IMR-90 (cell line): ENCODE measurements around the gene IPO13. TPM values are rescaled to one million over a fixed set of nuclear protein-coding genes. Genes with fewer than 3 reads are reported as not detected.
A peak's percentile ranks its signal among the peaks of the same experiment; 100 is the strongest.

Experiments used
- ATAC-seq: fragments of 200-7000 bp; cut with Tn5 transposase; 2 replicates; pipeline ENCODE4 v1.9.1; 2020; ENCODE audit warnings: low read depth, mild to moderate bottlenecking, moderate library complexity
- BruUV-seq: library from RNA; stranded (reverse); fragments of 400-500 nt; replicated peaks from 2 replicates; lab custom pipeline; 2021; lab: Mats Ljungman, UMichigan
- CTCF ChIA-PET: fragments of 300-600 bp; formaldehyde crosslinking; extraction: SDS; loops from one replicate; lab custom pipeline; 2021; ENCODE audit warnings: antibody characterized with exemption; lab: Yijun Ruan, JAX
- POLR2A ChIA-PET: fragments of 300-600 bp; sonication (Branson Sonifier 250); formaldehyde crosslinking; loops from one replicate; lab custom pipeline; 2022; ENCODE audit warnings: antibody characterized with exemption; ENCODE audit not compliant: unreplicated experiment; lab: Charles Lee
- DNase-seq: peaks from one replicate; pipeline ENCODE4 v3.0.0; 2013
- H2AFZ ChIP-seq: replicated peaks from 2 replicates; pipeline ENCODE3; 2013; ENCODE audit warnings: low read length, mild to moderate bottlenecking; ENCODE audit not compliant: poor library complexity
- H2AK5ac ChIP-seq: 2 replicates; pipeline ENCODE4 v1.6.1; 2013; ENCODE audit warnings: low read depth, low read length, inconsistent platforms
- H2AK9ac ChIP-seq: replicated peaks from 2 replicates; pipeline ENCODE3; 2013; ENCODE audit warnings: mild to moderate bottlenecking, low read depth, low read length, moderate library complexity; ENCODE audit not compliant: poor library complexity
- H2BK120ac ChIP-seq: 2 replicates; pipeline ENCODE4 v1.6.1; 2013; ENCODE audit warnings: low read depth, low read length, inconsistent platforms
- H2BK15ac ChIP-seq: 3 replicates; pipeline ENCODE4 v1.6.1; 2013; ENCODE audit warnings: low read depth, low read length, inconsistent platforms
- H2BK20ac ChIP-seq: 2 replicates; pipeline ENCODE4 v1.6.1; 2013; ENCODE audit warnings: low read depth, mild to moderate bottlenecking, inconsistent platforms, low read length, moderate library complexity
- H2BK5ac ChIP-seq: 2 replicates; pipeline ENCODE4 v1.6.1; 2013; ENCODE audit warnings: mild to moderate bottlenecking, low read depth, low read length, inconsistent platforms; ENCODE audit not compliant: poor library complexity, severe bottlenecking
- H3K14ac ChIP-seq: replicated peaks from 2 replicates; pipeline ENCODE4 v1.6.1; 2013; ENCODE audit warnings: low read depth, low read length, inconsistent platforms
- H3K18ac ChIP-seq: 2 replicates; pipeline ENCODE4 v1.6.1; 2013; ENCODE audit warnings: low read depth, low read length, control low read depth
- H3K23ac ChIP-seq: 2 replicates; pipeline ENCODE4 v1.6.1; 2013; ENCODE audit warnings: low read depth, low read length, inconsistent platforms
- H3K27ac ChIP-seq: 2 replicates; pipeline ENCODE4 v1.5.1; 2013; ENCODE audit warnings: mild to moderate bottlenecking, control low read depth, low read length; ENCODE audit not compliant: insufficient read depth
- H3K27me3 ChIP-seq: 2 replicates; pipeline ENCODE4 v1.6.1; 2013; ENCODE audit warnings: low read length; ENCODE audit not compliant: control insufficient read depth, insufficient read depth
- H3K36me3 ChIP-seq: 2 replicates; pipeline ENCODE4 v1.6.1; 2013; ENCODE audit warnings: low read length, mixed read lengths; ENCODE audit not compliant: control insufficient read depth, insufficient read depth
- H3K4ac ChIP-seq: 2 replicates; pipeline ENCODE4 v1.6.1; 2013; ENCODE audit warnings: low read depth, low read length, inconsistent platforms
- H3K4me1 ChIP-seq: 2 replicates; pipeline ENCODE4 v1.6.1; 2013; ENCODE audit warnings: low read length, mixed read lengths; ENCODE audit not compliant: control insufficient read depth, insufficient read depth
- H3K4me2 ChIP-seq: 2 replicates; pipeline ENCODE4 v1.6.1; 2013; ENCODE audit warnings: low read depth, mild to moderate bottlenecking, control low read depth, low read length, moderate library complexity
- H3K4me3 ChIP-seq: 2 replicates; pipeline ENCODE4 v1.5.1; 2013; ENCODE audit warnings: low read depth, mild to moderate bottlenecking, control low read depth, low read length, moderate library complexity; ENCODE audit not compliant: insufficient read depth
- H3K56ac ChIP-seq: 2 replicates; pipeline ENCODE4 v1.6.1; 2013; ENCODE audit warnings: low read length, inconsistent platforms; ENCODE audit not compliant: insufficient read depth; ENCODE audit errors: extremely low read depth
- H3K79me1 ChIP-seq, 2 experiments: 2 replicates each; pipeline ENCODE4 v1.6.1; 2013; ENCODE audit warnings: low read length in 2 of 2, inconsistent platforms in 1 of 2, low read depth in 1 of 2
- H3K9ac ChIP-seq: 2 replicates; pipeline ENCODE4 v1.6.1; 2013; ENCODE audit warnings: low read depth, low read length, control low read depth
- H3K9me1 ChIP-seq: 2 replicates; pipeline ENCODE4 v1.6.1; 2013; ENCODE audit warnings: low read length, inconsistent platforms; ENCODE audit not compliant: insufficient read depth
- H3K9me3 ChIP-seq: 2 replicates; pipeline ENCODE4 v1.6.1; 2013; ENCODE audit warnings: low read length; ENCODE audit not compliant: control insufficient read depth, insufficient read depth
- H4K20me1 ChIP-seq: 2 replicates; pipeline ENCODE4 v1.6.1; 2013; ENCODE audit warnings: low read length, inconsistent platforms; ENCODE audit not compliant: insufficient read depth
- H4K5ac ChIP-seq: 2 replicates; pipeline ENCODE4 v1.6.1; 2013; ENCODE audit warnings: mild to moderate bottlenecking, low read depth, low read length, control low read depth
- H4K8ac ChIP-seq, 2 experiments: 2 replicates each; pipeline ENCODE4 v1.6.1; 2013; ENCODE audit warnings: low read depth in 2 of 2, low read length in 2 of 2, control low read depth in 1 of 2, inconsistent platforms in 1 of 2
- H4K91ac ChIP-seq: 2 replicates; pipeline ENCODE4 v1.6.1; 2013; ENCODE audit warnings: low read depth, low read length, inconsistent platforms; ENCODE audit not compliant: insufficient read depth
- BHLHE40 ChIP-seq: fragments of 150-350 bp; IDR thresholded peaks from 2 replicates; pipeline ENCODE4 v1.6.1; 2016; ENCODE audit warnings: mild to moderate bottlenecking, low read depth, low read length
- CEBPB ChIP-seq: IDR thresholded peaks from 2 replicates; pipeline ENCODE4 v1.6.1; 2012; ENCODE audit warnings: low read depth, low read length, improper control_type of control experiment
- CHD1 ChIP-seq: IDR thresholded peaks from 2 replicates; pipeline ENCODE4 v1.6.1; 2012; ENCODE audit warnings: low read depth, low read length, improper control_type of control experiment
- CTCF ChIP-seq: conservative IDR thresholded peaks from 2 replicates; pipeline ENCODE4 v1.5.1; 2012; ENCODE audit warnings: mild to moderate bottlenecking, low read depth, low read length, improper control_type of control experiment
- FOS ChIP-seq: fragments of 150-350 bp; IDR thresholded peaks from 2 replicates; pipeline ENCODE4 v1.6.1; 2016; ENCODE audit warnings: low read depth, low read length
- MAFK ChIP-seq: IDR thresholded peaks from 2 replicates; pipeline ENCODE4 v1.6.1; 2012; ENCODE audit warnings: low read depth, low read length, improper control_type of control experiment
- MXI1 ChIP-seq: IDR thresholded peaks from 2 replicates; pipeline ENCODE4 v1.6.1; 2012; ENCODE audit warnings: low read depth, mild to moderate bottlenecking, low read length, moderate library complexity, borderline replicate concordance
- NFE2L2 ChIP-seq: fragments of 150-350 bp; IDR thresholded peaks from 2 replicates; pipeline ENCODE4 v1.6.1; 2016; ENCODE audit warnings: low read depth, mild to moderate bottlenecking, low read length
- POLR2A ChIP-seq: IDR thresholded peaks from 2 replicates; pipeline ENCODE4 v1.6.1; 2012; ENCODE audit warnings: mild to moderate bottlenecking, low read depth, low read length
- RAD21 ChIP-seq: IDR thresholded peaks from 2 replicates; pipeline ENCODE4 v1.6.1; 2012; ENCODE audit warnings: low read length, improper control_type of control experiment
- RCOR1 ChIP-seq: IDR thresholded peaks from 2 replicates; pipeline ENCODE4 v1.6.1; 2012; ENCODE audit warnings: mild to moderate bottlenecking, low read length, improper control_type of control experiment; ENCODE audit not compliant: insufficient replicate concordance
- RFX5 ChIP-seq: IDR thresholded peaks from 2 replicates; pipeline ENCODE4 v1.8.0; 2012; ENCODE audit warnings: low read depth, mild to moderate bottlenecking, low read length, moderate library complexity
- SMC3 ChIP-seq: fragments of 150-350 bp; IDR thresholded peaks from 2 replicates; pipeline ENCODE4 v1.6.1; 2016; ENCODE audit warnings: low read depth, mild to moderate bottlenecking, antibody characterized with exemption, low read length, moderate library complexity
- USF2 ChIP-seq: fragments of 150-350 bp; IDR thresholded peaks from 2 replicates; pipeline ENCODE4 v1.6.1; 2017; ENCODE audit warnings: mild to moderate bottlenecking, antibody characterized with exemption, low read length, low read depth
- WGBS, 2 experiments: methylation state at CpG; one replicate each; pipeline versions ENCODE4 v1.1.5 to v1.1.7; 2013; ENCODE audit warnings: missing lambda C conversion rate in 2 of 2; ENCODE audit not compliant: insufficient read length in 1 of 2; ENCODE audit errors: extremely low coverage in 2 of 2; 5-methylcytosine and 5-hydroxymethylcytosine counted together
- dilution Hi-C: fragments of 300-500 bp; cut with HindIII; formaldehyde crosslinking; loops from one replicate; pipeline ENCODE4 v1.14.3; 2018; ENCODE audit warnings: low sequenced_read_pairs; ENCODE audit not compliant: unreplicated experiment
- in situ Hi-C: fragments of 300-500 bp; cut with MboI; formaldehyde crosslinking; loops from 3 replicates; pipeline ENCODE4 v1.14.3; 2019; ENCODE audit warnings: low sequenced_read_pairs, inconsistent platforms, mixed read lengths
- intact Hi-C: fragments of 100-400 bp; cut with micrococcal nuclease; formaldehyde crosslinking; loops from 2 replicates; pipeline ENCODE4 v1.10.0; 2022
- polyA plus RNA-seq, 3 experiments: library from polyadenylated mRNA; depleted of rRNA; stranded (reverse); fragments of >200 nt; gene quantifications; 2 replicates each; pipeline ENCODE4 v1.2.3, GENCODE V29; 2012; ENCODE audit warnings: low replicate concordance in 1 of 3
- total RNA-seq: library from RNA; depleted of rRNA; stranded (reverse); fragments of >200 nt; gene quantifications from 2 replicates; pipeline ENCODE4 v1.2.3, GENCODE V29; 2012

IPO13 gene
- total and polyA plus RNA-seq, 2 of the 4 experiments (the other 2 are of a cell fraction): 15.2 to 18.7 TPM

- peak overlapping the region; percentile 91 for H2AFZ ChIP-seq
- no peak for TF ChIP-seq NFE2L2
- TF ChIP-seq FOS: 0 out of 2 replicates have a peak, but pooled peaks have one; percentile 41
- TF ChIP-seq CTCF: no peak
- TF ChIP-seq MAFK: no peak
- no peak for TF ChIP-seq MXI1
- TF ChIP-seq USF2: no peak
- TF ChIP-seq BHLHE40: no peak
- no peak for TF ChIP-seq POLR2A
- peak; percentile 17; the same call in 1 of the 2 replicates for TF ChIP-seq SMC3
- TF ChIP-seq CEBPB: peak; percentile 71; the same call in 1 of the 2 replicates
- peak; percentile 70 for TF ChIP-seq RCOR1
- TF ChIP-seq RFX5: no peak
- TF ChIP-seq CHD1: no peak
- TF ChIP-seq RAD21: no peak
These were observed 13.9 kb upstream of the IPO13 start for GRCh38 chr1:43932786-43933385.

More at GRCh38 chr1:43932786-43933385, 13.9 kb upstream of the IPO13 start:
- Histone ChIP-seq H3K14ac (peak overlapping the region; percentile 49), H3K36me3 (peaks cover 6% of the 10 kb centered on the region; the same call in 1 of the 2 replicates), H3K56ac (no peak overlapping the region), H3K9me3 (peaks cover 5% of the 10 kb centered on the region), H4K20me1 (peaks cover 3% of the 10 kb centered on the region; the same call in 1 of the 2 replicates), H2BK15ac (no peak overlapping the region), H3K79me1 (peaks cover 0 to 8% of the 10 kb centered on the region in 2 experiments; a peak in 1 of 4 replicates), H4K8ac (peak overlapping the region in 1 of 2 experiments; percentile 42; a peak in 1 of 4 replicates), H2BK120ac (peak overlapping the region; percentile 67; the same call in 1 of the 2 replicates), H3K9me1 (peaks cover 6% of the 10 kb centered on the region), H2AK9ac (peak overlapping the region; percentile 4), H3K4me1 (peaks cover 10% of the 10 kb centered on the region), H2AK5ac (peak overlapping the region; percentile 9), H2BK5ac (no peak overlapping the region), H3K23ac (peak overlapping the region; percentile 11; the same call in 1 of the 2 replicates), H3K4me2 (peak overlapping the region; percentile 76), H3K27me3 (no peaks in the 10 kb centered on the region), H3K18ac (no peak overlapping the region), H3K9ac (no peak overlapping the region), H4K91ac (0 out of 2 replicates have a peak overlapping the region, but pooled peaks have one; percentile 4), H3K4me3 (peak overlapping the region; percentile 37), H3K27ac (no peak overlapping the region), H2BK20ac (peak overlapping the region; percentile 9; the same call in 1 of the 2 replicates), H3K4ac (peak overlapping the region; percentile 81), H4K5ac (no peak overlapping the region)
- ChIA-PET CTCF (interaction anchor here (2.1 to 5.6 kb wide), 2 partner anchors 10 to 166 kb away, joined by 5 to 149 read pairs; no protein-coding TSS in a partner anchor), POLR2A (no interaction called here)
- DNase-seq: peak; percentile 74
- WGBS, 2 experiments: no CpG with 5 or more reads among the region's 8 CpGs
- in situ Hi-C loops: loop anchor here (5.0 kb wide), 1 partner anchor 161 kb away; no protein-coding TSS in a partner anchor
- no TSS peak for BruUV-seq
- peak; percentile 57 for ATAC-seq
- dilution Hi-C loops: no loop called here
- intact Hi-C loops: loop anchor here (5.0 kb wide), 1 partner anchor 81 kb away; no protein-coding TSS in a partner anchor
